Adrenal gland (tissue), 12 donors: ENCODE measurements around the gene REXO1. TPM values are rescaled to one million over a fixed set of nuclear protein-coding genes. Genes with fewer than 3 reads are reported as not detected.

Source experiments
- DNase-seq, 7 donors: peaks; one replicate each; pipeline ENCODE4 v3.0.0-alpha.2; 2019 to 2020
- H3K27ac ChIP-seq, 5 donors: fragments of 200-600 bp; sonication (generic) in 4 of 5; 1 replicate in 3 of 5; 2 replicates in 2 of 5; pipeline versions ENCODE4 v1.5.1 to v1.8.0; 2016 to 2020; ENCODE audit warnings: mild to moderate bottlenecking in 1 of 5
- H3K27me3 ChIP-seq: fragments of 200-600 bp; 2 replicates; pipeline ENCODE4 v1.8.0; 2021
- H3K36me3 ChIP-seq, 2 donors: fragments of 200-600 bp; replicated peaks in 1 of 2; 1 replicate in 1 of 2; 2 replicates in 1 of 2; pipeline versions ENCODE4 v1.5.1 to v1.8.0; 2018 to 2022
- H3K4me1 ChIP-seq, 2 donors: fragments of 200-600 bp; replicated peaks in 1 of 2; 1 replicate in 1 of 2; 2 replicates in 1 of 2; pipeline versions ENCODE4 v1.5.1 to v1.8.0; 2018 to 2021
- H3K4me3 ChIP-seq, 4 donors: fragments of 200-600 bp; sonication (generic) in 3 of 4; one replicate each; pipeline ENCODE4 v1.5.1; 2016 to 2018
- H3K9me3 ChIP-seq, 3 donors: fragments of 200-600 bp; sonication (generic) in 1 of 3; replicated peaks in 1 of 3; 1 replicate in 2 of 3; 2 replicates in 1 of 3; pipeline versions ENCODE4 v1.5.1 to v1.8.0; 2016 to 2021
- CTCF ChIP-seq, 6 experiments: fragments of 450-650 bp in 4 of 6; fragments of 200-600 bp in 2 of 6; sonication (generic) in 1 of 6; IDR thresholded peaks; 1 replicate in 5 of 6; 2 replicates in 1 of 6; pipeline versions ENCODE4 v1.5.1 to v1.8.0; 2016 to 2021; ENCODE audit warnings: antibody characterized with exemption in 6 of 6, mild to moderate bottlenecking in 2 of 6, moderate library complexity in 1 of 6
- POLR2A ChIP-seq, 2 donors: fragments of 450-650 bp; IDR thresholded peaks; one replicate each; pipeline ENCODE4 v1.6.1; 2017; ENCODE audit warnings: antibody characterized with exemption in 2 of 2, mild to moderate bottlenecking in 2 of 2, moderate library complexity in 1 of 2
- whole genome bisulfite sequencing, 4 donors: extraction: QIAGEN DNeasy Blood & Tissue Kit in 2 of 4; methylation state at CpG; one replicate each; pipeline versions ENCODE4 v1.1.5 to v1.1.7; 2013 to 2017; 5-methylcytosine and 5-hydroxymethylcytosine counted together
- intact Hi-C, 2 donors: fragments of 100-400 bp; cut with DNase I; formaldehyde crosslinking; loops; one replicate each; pipeline versions ENCODE4 v1.14.1 to v1.15.0; 2022 to 2023
- polyA plus RNA-seq, 3 donors: library from polyadenylated mRNA; stranded (reverse); fragments of 200-250 nt in 2 of 3; fragments of 350-450 nt in 1 of 3; fragmentation: Illumina TruSeq in 1 of 3; extraction: RNeasy Lipid Tissue Mini Kit (QIAGEN cat#74804) in 1 of 3; gene quantifications; one replicate each; pipeline ENCODE4 v1.2.3, GENCODE V29; 2013 to 2014
- total RNA-seq, 9 donors: library from RNA; depleted of rRNA in 4 of 9; stranded (reverse); fragments of >200 nt in 4 of 9; fragments of 120-200 nt in 1 of 9; fragmentation: NEBNext Ultra II Directional in 1 of 9; extraction: Animal tissue kit (Norgen Biotek cat#: 25700) in 1 of 9; gene quantifications; one replicate each; pipeline versions ENCODE4 v1.1.0 to v1.2.4, GENCODE V29; 2013 to 2023
- donor health status: healthy with polysubstance abuse.
- donor health status: Bipolar disorder and iron deficiency.
- donor health status: DM: yes; HTN: yes; CAD: no.
- donor health status: DM: no; HTN: no; CAD: no.
- donor health status: DM: no; HTN: no; CAD: no.
- donor health status: DM: yes; HTN: yes; CAD: no.

REXO1 gene
- total and polyA plus RNA-seq, 12 donors = 9.3 to 155 (median 44.5) TPM

- H3K36me3 ChIP-seq = peaks cover 0 to 53% of the 10 kb centered on the region in 2 donors
- peak in 2 of 7 donors; percentile 25 to 29 for DNase-seq
- peak overlapping the region in 1 of 5 donors; percentile 79 for H3K27ac ChIP-seq
- peaks cover 12 to 24% of the 10 kb centered on the region in 2 donors for H3K4me1 ChIP-seq
- WGBS, 4 donors = 69 to 79% (median 70%) methylated on average over 20 to 26 of the region's 26 CpGs
- H3K4me3 ChIP-seq = no peak overlapping the region
- intact Hi-C loops = loop anchor here in 1 of 2 donors (10.0 kb wide), 1 partner anchor 270 kb away; no protein-coding TSS in a partner anchor
- no peaks in the 10 kb centered on the region for H3K27me3 ChIP-seq
- H3K9me3 ChIP-seq = no peaks in the 10 kb centered on the region
- TF ChIP-seq CTCF (IDR thresholded peaks at IDR 0.05) (no peak), POLR2A (IDR thresholded peaks at IDR 0.05) (no peak)
Observed at GRCh38 chr19:1814833-1815604, 33.3 kb downstream of the REXO1 start.

GRCh38 chr19:1814391-1814790 lies 33.9 kb downstream of the REXO1 start:
- intact Hi-C loops = loop anchor here in 1 of 2 donors (10.0 kb wide), 1 partner anchor 270 kb away; no protein-coding TSS in a partner anchor
- peaks cover 0 to 46% of the 10 kb centered on the region in 2 donors for H3K36me3 ChIP-seq

GRCh38 chr19:1813192-1814182 lies 34.8 kb downstream of the REXO1 start:
- Histone ChIP-seq H3K4me1 (peaks cover 12 to 24% of the 10 kb centered on the region in 2 donors), H3K9me3 (no peaks in the 10 kb centered on the region), H3K36me3 (peaks cover 0 to 37% of the 10 kb centered on the region in 2 donors), H3K4me3 (peak overlapping the region in 2 of 4 donors; percentile 10 to 48), H3K27ac (peak overlapping the region in 4 of 5 donors; percentile 73 to 85 (median 78)), H3K27me3 (no peaks in the 10 kb centered on the region)
- DNase-seq = peak in 4 of 7 donors; percentile 33 to 43 (median 36)
- 53 to 71% (median 64%) methylated on average over 9 to 21 of the region's 21 CpGs for WGBS, 4 donors
- TF ChIP-seq CTCF (IDR thresholded peaks at IDR 0.05) = peak in 2 of 6 experiments; percentile 7 to 13
- no peak for TF ChIP-seq POLR2A (IDR thresholded peaks at IDR 0.05)
- intact Hi-C loops = loop anchor here in 1 of 2 donors (10.0 kb wide), 1 partner anchor 269 kb away; no protein-coding TSS in a partner anchor

More at GRCh38 chr19:1814391-1814790, 33.9 kb downstream of the REXO1 start:
- H3K27ac ChIP-seq = peak overlapping the region in 1 of 5 donors; percentile 79
- peaks cover 12 to 24% of the 10 kb centered on the region in 2 donors for H3K4me1 ChIP-seq
- H3K4me3 ChIP-seq = no peak overlapping the region
- DNase-seq = peak in 3 of 7 donors; percentile 28 to 36 (median 29)
- H3K27me3 ChIP-seq = no peaks in the 10 kb centered on the region
- H3K9me3 ChIP-seq = no peaks in the 10 kb centered on the region
- TF ChIP-seq POLR2A (IDR thresholded peaks at IDR 0.05) = no peak
- no peak for TF ChIP-seq CTCF (IDR thresholded peaks at IDR 0.05)
- WGBS, 4 donors = 39 to 55% (median 46%) methylated on average over 6 to 10 of the region's 10 CpGs
